Heart left ventricle (tissue), 16 donors: ENCODE data around the gene SPATC1L. TPM values are rescaled to one million over a fixed set of nuclear protein-coding genes. Genes with fewer than 3 reads are reported as not detected.

Source experiments
- ATAC-seq, 4 donors: fragments of 200-7000 bp; cut with Tn5 transposase; one replicate each; pipeline ENCODE4 v1.9.1; 2020 to 2022; ENCODE audit warnings: moderate library complexity in 4 of 4, mild to moderate bottlenecking in 3 of 4, moderate number of reproducible peaks in 1 of 4
- DNase-seq, 5 donors: peaks; one replicate each; pipeline ENCODE4 v3.0.0-alpha.2; 2020
- H3K27ac ChIP-seq, 12 donors: fragments of 200-600 bp; sonication (generic) in 4 of 12; one replicate each; pipeline versions ENCODE4 v1.5.0 to v1.8.0; 2016 to 2022; ENCODE audit warnings: mild to moderate bottlenecking in 2 of 12
- H3K27me3 ChIP-seq, 9 donors: fragments of 200-600 bp; sonication (generic) in 2 of 9; one replicate each; pipeline versions ENCODE4 v1.5.1 to v1.8.0; 2016 to 2022; ENCODE audit warnings: mild to moderate bottlenecking in 3 of 9
- H3K36me3 ChIP-seq, 9 donors: fragments of 200-600 bp; sonication (generic) in 2 of 9; one replicate each; pipeline versions ENCODE4 v1.5.0 to v1.8.0; 2018 to 2022; ENCODE audit warnings: mild to moderate bottlenecking in 2 of 9
- H3K4me1 ChIP-seq, 12 donors: fragments of 200-600 bp; sonication (generic) in 4 of 12; one replicate each; pipeline versions ENCODE4 v1.5.0 to v1.8.0; 2016 to 2022; ENCODE audit warnings: mild to moderate bottlenecking in 3 of 12
- H3K4me3 ChIP-seq, 12 donors: fragments of 200-600 bp; sonication (generic) in 4 of 12; one replicate each; pipeline versions ENCODE4 v1.5.0 to v1.8.0; 2017 to 2022; ENCODE audit warnings: mild to moderate bottlenecking in 9 of 12, moderate library complexity in 4 of 12
- H3K9me3 ChIP-seq, 12 donors: fragments of 200-600 bp; sonication (generic) in 4 of 12; one replicate each; pipeline versions ENCODE4 v1.5.0 to v1.8.0; 2016 to 2022; ENCODE audit warnings: mild to moderate bottlenecking in 1 of 12
- CTCF ChIP-seq, 12 donors: fragments of 200-600 bp; sonication (generic) in 4 of 12; IDR thresholded peaks; one replicate each; pipeline versions ENCODE4 v1.5.0 to v1.8.0; 2018 to 2022; ENCODE audit warnings: antibody characterized with exemption in 12 of 12, mild to moderate bottlenecking in 5 of 12
- POLR2A ChIP-seq, 2 donors: fragments of 450-650 bp; IDR thresholded peaks; one replicate each; pipeline ENCODE4 v1.6.1; 2017; ENCODE audit warnings: antibody characterized with exemption in 2 of 2, mild to moderate bottlenecking in 2 of 2, moderate library complexity in 2 of 2
- WGBS, 4 donors: extraction: QIAGEN DNeasy Blood & Tissue Kit in 2 of 4; methylation state at CpG; one replicate each; pipeline versions ENCODE4 v1.1.5 to v1.1.7; 2013 to 2018; 5-methylcytosine and 5-hydroxymethylcytosine counted together
- intact Hi-C, 10 donors: fragments of 100-400 bp; cut with DNase I; formaldehyde crosslinking; loops; one replicate each; pipeline versions ENCODE4 v1.11.1 to v1.14.2; 2022
- polyA plus RNA-seq, 2 donors: library from polyadenylated mRNA; stranded (reverse); fragments of 200-250 nt; gene quantifications; one replicate each; pipeline ENCODE4 v1.2.3, GENCODE V29; 2013
- total RNA-seq, 9 donors: library from RNA; depleted of rRNA in 2 of 9; stranded (reverse); fragments of >200 nt in 2 of 9; fragmentation: NEBNext Ultra II Directional in 3 of 9; extraction: Animal tissue kit (Norgen Biotek cat#: 25700) in 3 of 9; gene quantifications; one replicate each; pipeline versions ENCODE4 v1.1.0 to v1.2.4, GENCODE V29; 2016 to 2023
- donor health status: ischemic (EF 13 %, LVEDD 7.1; RV severe dilation, severe dysfunction).
- donor health status: healthy with polysubstance abuse.
- donor health status: DM: no; HTN: yes; CAD: no.
- donor health status: DM: no; HTN: no; CAD: no.
- donor health status: ischemic (EF 25% LVEDD 6.9; RV normal size, moderate dysfunction).
- donor health status: ischemic (EF 25% LVEDD 5.7; RV mildly dilated, moderate dysfunction).
- donor health status: healthy.
- donor health status: DM: yes; HTN: yes; CAD: no.
- donor health status: ischemic (EF 35%, LVEDD 5.7; RV mildly dilated, moderate dysfunction).
- donor health status: nonischemic (EF 11% LVEDD 7.7; RV severe dilation, severe dysfunction).
- donor health status: DM: yes; HTN: yes; CAD: no.
- donor health status: PGD.
- donor health status: ischemic (EF 29% LVEDD 5.4; RV normal size, mild dysfunction).
- donor health status: nonischemic (EF 23%, LVEDD 6.1; RV moderate dilation, normal function).

The SPATC1L gene
- total and polyA plus RNA-seq, 11 donors: 4.9 to 16.8 (median 10.6) TPM

- peaks cover 3 to 15% (median 10%) of the 10 kb centered on the region in 12 donors for H3K4me1 ChIP-seq
- H3K27ac ChIP-seq: peak overlapping the region in 4 of 12 donors; percentile 18 to 58 (median 38)
- peak in 3 of 4 donors; percentile 48 to 75 (median 72) for ATAC-seq
- WGBS, 4 donors: 22 to 38% (median 35%) methylated on average over 22 to 33 of the region's 33 CpGs
- intact Hi-C loops: loop anchor here in 3 of 10 donors (5.0 to 10.0 kb wide), 3 partner anchors 71 to 91 kb away; partner anchors contain the start of gene LSS (in 2 of the 3)
- no peaks in the 10 kb centered on the region for H3K36me3 ChIP-seq
- H3K27me3 ChIP-seq: no peaks in the 10 kb centered on the region
- no peak for TF ChIP-seq POLR2A (IDR thresholded peaks at IDR 0.05)
- TF ChIP-seq CTCF (IDR thresholded peaks at IDR 0.05): peak; percentile 56 to 84 (median 68)
- H3K4me3 ChIP-seq: peak overlapping the region in 10 of 12 donors; percentile 20 to 47 (median 29)
- DNase-seq: peak in 4 of 5 donors; percentile 35 to 77 (median 56)
- H3K9me3 ChIP-seq: no peaks in the 10 kb centered on the region
Observed at GRCh38 chr21:46153247-46154154, 30.8 kb downstream of the SPATC1L start.

DNA sequence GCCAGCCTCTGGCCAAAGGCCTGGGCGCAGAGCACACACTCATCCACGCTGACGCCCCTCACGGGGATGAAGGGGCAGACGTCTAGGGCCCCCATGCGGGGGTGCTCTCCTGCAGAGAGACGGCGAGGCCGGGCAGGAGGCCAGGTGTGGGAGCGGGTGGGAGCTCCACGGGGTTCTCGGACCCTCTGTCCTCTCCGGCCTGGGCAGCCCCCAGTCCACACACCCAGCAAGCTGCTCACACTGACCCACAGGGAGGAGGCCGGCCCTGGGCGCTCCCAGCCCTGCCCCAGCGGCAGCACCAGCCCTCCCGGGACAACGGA, 31.4 kb downstream of the SPATC1L start:
- intact Hi-C loops: loop anchor here in 3 of 10 donors (5.0 to 10.0 kb wide), 3 partner anchors 72 to 92 kb away; partner anchors contain the start of gene LSS (in 2 of the 3)
- ATAC-seq (peak in 2 of 4 donors; percentile 23 to 30), DNase-seq (peak; percentile 5 to 61 (median 21))
- Histone ChIP-seq H3K9me3 (no peaks in the 10 kb centered on the region), H3K4me3 (peak overlapping the region in 8 of 12 donors; percentile 24 to 47 (median 30)), H3K27me3 (no peaks in the 10 kb centered on the region), H3K4me1 (peaks cover 3 to 15% (median 10%) of the 10 kb centered on the region in 12 donors), H3K27ac (peak overlapping the region in 3 of 12 donors; percentile 18 to 58 (median 46)), H3K36me3 (no peaks in the 10 kb centered on the region)
- 36 to 42% (median 40%) methylated on average over 9 to 18 of the region's 18 CpGs for WGBS, 4 donors
- TF ChIP-seq CTCF (IDR thresholded peaks at IDR 0.05): no peak
- no peak for TF ChIP-seq POLR2A (IDR thresholded peaks at IDR 0.05)

DNA sequence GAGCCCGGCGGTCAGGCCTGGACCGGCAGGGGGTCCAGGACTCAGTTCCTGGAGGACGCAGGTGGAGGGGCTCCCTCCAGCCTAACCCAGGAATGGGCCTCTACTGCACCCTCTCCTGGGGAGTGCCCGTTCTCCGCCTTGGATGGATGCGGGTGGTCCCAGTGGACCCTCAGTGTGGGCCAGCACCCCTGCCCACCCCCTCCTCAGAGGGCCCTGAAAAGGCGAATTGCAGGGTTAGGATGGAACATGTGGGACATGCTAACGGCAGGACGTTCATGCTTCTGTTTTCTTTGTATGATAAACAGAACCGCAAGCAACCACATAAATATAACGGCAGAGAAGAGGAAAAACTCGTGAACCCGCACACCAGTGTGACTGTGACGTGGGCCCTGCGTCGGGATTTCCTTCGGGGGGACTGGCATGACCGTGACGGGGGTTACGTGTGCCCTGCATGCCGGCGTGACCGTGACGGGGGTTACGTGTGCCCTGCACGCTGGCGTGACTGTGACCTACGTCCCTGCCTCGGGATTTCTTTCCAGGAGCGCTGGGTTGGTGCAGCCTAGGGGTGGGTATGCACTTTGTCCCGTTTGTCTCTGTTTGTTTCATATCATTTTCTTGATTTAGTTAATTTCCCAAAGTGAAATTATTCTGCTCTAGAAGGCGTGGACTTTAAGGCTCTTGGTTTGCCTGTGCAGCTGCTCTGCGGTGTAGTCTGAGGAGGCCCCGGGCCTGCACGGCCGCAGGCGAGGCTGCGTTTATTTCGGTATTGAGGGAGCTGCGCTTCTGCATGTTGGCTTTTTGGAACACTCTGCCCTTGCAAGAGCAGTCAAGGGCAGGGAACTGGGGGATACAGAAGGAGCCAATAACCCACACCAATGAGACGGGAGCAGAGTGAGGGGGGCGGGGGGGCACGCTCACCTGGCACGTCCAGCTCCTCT, 32.0 kb downstream of the SPATC1L start:
- DNase-seq (peak; percentile 5 to 54 (median 22)), ATAC-seq (peak in 1 of 4 donors; percentile 33)
- H3K27me3 ChIP-seq: no peaks in the 10 kb centered on the region
- intact Hi-C loops: loop anchor here in 3 of 10 donors (5.0 to 10.0 kb wide), 3 partner anchors 73 to 93 kb away; partner anchors contain the start of gene LSS (in 2 of the 3)
- H3K36me3 ChIP-seq: no peaks in the 10 kb centered on the region
- H3K4me3 ChIP-seq: no peak overlapping the region
- H3K9me3 ChIP-seq: no peaks in the 10 kb centered on the region
- TF ChIP-seq POLR2A (IDR thresholded peaks at IDR 0.05) (no peak), CTCF (IDR thresholded peaks at IDR 0.05) (no peak)
- H3K4me1 ChIP-seq: peaks cover 3 to 15% (median 10%) of the 10 kb centered on the region in 12 donors
- WGBS, 4 donors: 89 to 95% (median 91%) methylated on average over 43 to 45 of the region's 45 CpGs
- peak overlapping the region in 3 of 12 donors; percentile 18 to 58 (median 46) for H3K27ac ChIP-seq
